GM23338 (cell line): ENCODE results near the gene CYB5A.

Experiments
- CTCF ChIP-seq, 2 experiments: fragments of 200-600 bp in 1 of 2; sonication (generic) in 1 of 2; conservative IDR thresholded peaks; 2 replicates each; pipeline versions ENCODE4 v1.5.1 to v1.6.1; 2016 to 2017; ENCODE audit warnings: antibody characterized with exemption in 2 of 2, low read depth in 2 of 2, mild to moderate bottlenecking in 2 of 2, moderate library complexity in 1 of 2
- REST ChIP-seq: IDR thresholded peaks from one replicate; pipeline ENCODE4 v1.6.1; 2018; ENCODE audit warnings: antibody characterized with exemption; ENCODE audit not compliant: unreplicated experiment

DNA sequence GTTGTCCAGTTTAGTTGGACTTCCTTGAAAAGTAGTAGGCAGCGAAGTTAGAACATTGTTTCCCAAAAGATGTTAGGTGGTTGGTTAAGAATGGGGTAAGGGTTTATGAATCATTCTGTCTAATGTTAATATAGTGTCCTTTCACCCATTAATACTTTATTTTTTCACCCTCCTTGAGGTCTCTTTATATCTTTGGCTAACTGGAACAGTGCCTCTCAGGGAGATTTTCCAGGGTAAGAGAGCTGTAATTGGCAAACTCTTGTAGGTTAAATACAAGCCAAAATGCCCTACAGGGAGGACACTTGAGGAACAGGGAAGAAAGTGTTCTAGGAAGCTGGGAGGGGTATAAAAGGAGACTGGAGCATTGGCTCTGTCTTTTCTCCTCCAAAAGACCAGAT is 46.1 kb upstream of the CYB5A start:
- no peak for TF ChIP-seq REST
- TF ChIP-seq CTCF (conservative IDR thresholded peaks at IDR 0.05; ENCODE audit: low read depth in 2 of 2), result no peak
